HL-60 (cell line): ENCODE data around the gene RNF151.

Experiments used
- DNase-seq, 2 experiments: peaks; one replicate each; pipeline ENCODE4 v3.0.0-alpha.2; 2010 to 2020; ENCODE audit warnings: low read depth in 1 of 2, low spot score in 1 of 2
- H3K27ac ChIP-seq: fragments of 250-450 bp; sonication (Bioruptor Pico); replicated peaks from 2 replicates; pipeline ENCODE4 v1.5.1; 2020; ENCODE audit warnings: mild to moderate bottlenecking, moderate library complexity
- H3K27me3 ChIP-seq: fragments of 250-450 bp; sonication (Bioruptor Pico); 2 replicates; pipeline ENCODE4 v1.5.1; 2021; ENCODE audit warnings: mild to moderate bottlenecking, moderate library complexity; ENCODE audit not compliant: insufficient read depth, poor library complexity, severe bottlenecking
- H3K4me3 ChIP-seq: replicated peaks from 2 replicates; pipeline ENCODE4 v1.5.1; 2011; ENCODE audit warnings: mild to moderate bottlenecking, control low read depth, low read length; ENCODE audit not compliant: insufficient read depth
- CTCF ChIP-seq: IDR thresholded peaks from one replicate; pipeline ENCODE4 v1.5.1; 2011; ENCODE audit warnings: low read length, control low read depth, inconsistent platforms; ENCODE audit not compliant: insufficient read depth
- GABPA ChIP-seq: IDR thresholded peaks from 2 replicates; pipeline ENCODE4 v1.6.1; 2012; ENCODE audit warnings: low read depth
- POLR2AphosphoS5 ChIP-seq: IDR thresholded peaks from 2 replicates; pipeline ENCODE4 v1.6.1; 2012; ENCODE audit warnings: low read depth
- SPI1 ChIP-seq: IDR thresholded peaks from 2 replicates; pipeline ENCODE4 v1.6.1; 2012; ENCODE audit warnings: low read depth, mild to moderate bottlenecking, borderline replicate concordance
- TF ChIP-seq, protein P1 (sequence below): IDR thresholded peaks from 2 replicates; pipeline ENCODE4 v1.6.1; 2012; ENCODE audit warnings: low read depth; ENCODE audit not compliant: insufficient replicate concordance

RNF151 gene

GRCh38 chr16:1963806-1964505, 2.7 kb upstream of the RNF151 start:
- peak; percentile 48 to 65 for DNase-seq

GRCh38 chr16:1964506-1965395, 1.9 kb upstream of the RNF151 start, which contains the start of gene RPS2:
Gene RPS2, minus strand, starts transcription at chr16:1964826. Its CDS starts 201 bp downstream, at chr16:1964625.
- Histone ChIP-seq H3K4me3 (peak within 1 kb of the TSS; percentile 91), H3K27me3 (no peaks in the 10 kb centered on the region), H3K27ac (peak within 1 kb of the TSS; percentile 94)
- DNase-seq = peak; percentile 98 to 99
- TF ChIP-seq CTCF = no peak
- TF ChIP-seq SPI1 = no peak
- peak; percentile 99 for TF ChIP-seq POLR2AphosphoS5
- TF ChIP-seq GABPA = no peak; the same call in 1 of the 2 replicates
- TF ChIP-seq, protein P1, sequence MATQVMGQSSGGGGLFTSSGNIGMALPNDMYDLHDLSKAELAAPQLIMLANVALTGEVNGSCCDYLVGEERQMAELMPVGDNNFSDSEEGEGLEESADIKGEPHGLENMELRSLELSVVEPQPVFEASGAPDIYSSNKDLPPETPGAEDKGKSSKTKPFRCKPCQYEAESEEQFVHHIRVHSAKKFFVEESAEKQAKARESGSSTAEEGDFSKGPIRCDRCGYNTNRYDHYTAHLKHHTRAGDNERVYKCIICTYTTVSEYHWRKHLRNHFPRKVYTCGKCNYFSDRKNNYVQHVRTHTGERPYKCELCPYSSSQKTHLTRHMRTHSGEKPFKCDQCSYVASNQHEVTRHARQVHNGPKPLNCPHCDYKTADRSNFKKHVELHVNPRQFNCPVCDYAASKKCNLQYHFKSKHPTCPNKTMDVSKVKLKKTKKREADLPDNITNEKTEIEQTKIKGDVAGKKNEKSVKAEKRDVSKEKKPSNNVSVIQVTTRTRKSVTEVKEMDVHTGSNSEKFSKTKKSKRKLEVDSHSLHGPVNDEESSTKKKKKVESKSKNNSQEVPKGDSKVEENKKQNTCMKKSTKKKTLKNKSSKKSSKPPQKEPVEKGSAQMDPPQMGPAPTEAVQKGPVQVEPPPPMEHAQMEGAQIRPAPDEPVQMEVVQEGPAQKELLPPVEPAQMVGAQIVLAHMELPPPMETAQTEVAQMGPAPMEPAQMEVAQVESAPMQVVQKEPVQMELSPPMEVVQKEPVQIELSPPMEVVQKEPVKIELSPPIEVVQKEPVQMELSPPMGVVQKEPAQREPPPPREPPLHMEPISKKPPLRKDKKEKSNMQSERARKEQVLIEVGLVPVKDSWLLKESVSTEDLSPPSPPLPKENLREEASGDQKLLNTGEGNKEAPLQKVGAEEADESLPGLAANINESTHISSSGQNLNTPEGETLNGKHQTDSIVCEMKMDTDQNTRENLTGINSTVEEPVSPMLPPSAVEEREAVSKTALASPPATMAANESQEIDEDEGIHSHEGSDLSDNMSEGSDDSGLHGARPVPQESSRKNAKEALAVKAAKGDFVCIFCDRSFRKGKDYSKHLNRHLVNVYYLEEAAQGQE = peak; percentile 85

More at GRCh38 chr16:1963806-1964505, 2.7 kb upstream of the RNF151 start:
- Histone ChIP-seq H3K4me3 (peak overlapping the region; percentile 91), H3K27me3 (no peaks in the 10 kb centered on the region), H3K27ac (peak overlapping the region; percentile 94)
- TF ChIP-seq, protein P1 = no peak
- TF ChIP-seq POLR2AphosphoS5 (peak; percentile 47), GABPA (no peak)

DNA sequence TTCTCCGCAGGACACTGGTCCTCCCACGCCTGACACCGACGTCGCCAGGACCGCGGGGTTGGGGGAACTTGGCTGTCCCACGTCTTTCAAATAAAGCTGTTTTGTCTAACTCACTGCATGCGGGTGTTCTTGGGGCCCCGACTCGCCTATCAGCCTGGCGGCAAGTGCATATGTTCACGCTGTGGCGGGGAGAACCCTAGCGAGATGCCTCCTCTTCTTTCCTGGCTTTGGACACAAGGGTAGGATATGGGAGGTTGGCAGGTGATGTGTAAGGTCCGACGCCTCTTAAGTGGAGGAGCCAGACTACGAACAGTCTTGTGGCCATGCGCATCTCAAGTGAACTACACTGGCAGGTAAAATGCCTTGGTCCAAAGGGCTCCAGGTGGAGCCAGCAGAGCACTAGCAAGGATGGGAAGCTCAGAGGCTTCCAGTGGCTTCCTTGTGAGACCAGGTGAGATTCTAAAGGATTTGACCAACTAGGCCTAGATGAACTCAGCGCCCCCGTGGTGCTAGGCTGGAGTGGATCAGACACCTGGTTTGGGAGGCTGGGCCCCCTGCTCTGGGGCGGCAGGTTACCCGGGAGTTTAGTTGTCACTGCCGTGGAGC, 1.2 kb upstream of the RNF151 start:
- DNase-seq = no peak
- TF ChIP-seq, protein P1 = no peak
- TF ChIP-seq CTCF = no peak
- TF ChIP-seq GABPA = no peak
- no peak for TF ChIP-seq SPI1
- no peak; the same call in 1 of the 2 replicates for TF ChIP-seq POLR2AphosphoS5
- Histone ChIP-seq H3K4me3 (peak overlapping the region; percentile 91), H3K27ac (peak overlapping the region; percentile 94), H3K27me3 (no peaks in the 10 kb centered on the region)
